Activated effector memory CD4-positive, alpha-beta T cell treated with Interleukin-2 at 50 U/mL for 16 hours (primary cell): ENCODE data around the gene NDUFS5.
"Not testable (repeated sequence)": the region's sequence is repeated elsewhere in the genome, so short reads cannot be mapped to it uniquely, and the experiment has no call there.

ENCODE experiments used
- DNase-seq: peaks from one replicate; pipeline ENCODE4 v3.0.0-alpha.2; 2020

Gene NDUFS5

DNA sequence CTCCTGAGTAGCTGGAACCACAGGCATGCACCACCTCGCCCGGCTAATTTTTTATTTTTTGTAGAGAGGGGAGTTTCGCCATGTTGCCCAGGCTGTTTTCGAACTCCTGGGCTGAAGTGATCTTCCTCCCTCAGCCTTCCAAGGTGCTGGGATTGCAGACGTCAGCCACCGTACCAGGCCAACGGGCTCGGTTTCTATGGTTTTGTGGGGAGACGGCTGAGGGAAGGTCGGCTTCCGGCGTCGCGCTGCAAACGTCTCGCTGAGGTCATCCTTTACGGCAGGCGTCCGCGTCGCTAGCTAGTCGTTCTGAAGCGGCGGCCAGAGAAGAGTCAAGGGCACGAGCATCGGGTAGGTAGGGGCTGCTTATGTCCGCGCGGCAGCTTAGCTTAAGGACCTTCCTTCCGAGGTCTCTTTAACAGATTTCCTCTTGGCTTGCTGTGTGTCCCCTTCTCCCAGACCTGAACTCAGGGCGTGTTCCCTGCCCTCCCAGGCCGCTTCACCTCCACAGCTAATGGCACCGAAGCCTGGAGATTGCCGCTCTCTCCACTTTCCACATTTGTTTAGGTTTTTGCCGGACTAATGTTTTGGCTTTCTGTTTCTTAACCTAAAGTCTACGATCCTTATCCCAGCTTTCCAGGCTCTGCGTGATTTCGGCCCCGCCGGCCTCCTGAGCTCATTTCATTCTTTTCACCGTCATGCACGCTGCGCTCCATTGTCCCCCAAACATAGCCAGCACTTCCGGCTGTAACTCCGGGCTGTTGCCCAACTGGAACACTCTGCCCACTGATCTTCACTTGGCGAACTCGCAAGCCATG, at the start of gene NDUFS5:
Gene NDUFS5 (plus strand): TSS at position 300 of the 815 bp plus-strand sequence. CDS start 2,375 bp downstream, outside the sequence.
- DNase-seq = peak; percentile 72

- peak; percentile 56 for DNase-seq
Measured at GRCh38 chr1:38977399-38978244, 48.5 kb upstream of the NDUFS5 start.

- DNase-seq = not testable (repeated sequence)
Measured at GRCh38 chr1:38978245-38978542, 48.0 kb upstream of the NDUFS5 start.

DNA sequence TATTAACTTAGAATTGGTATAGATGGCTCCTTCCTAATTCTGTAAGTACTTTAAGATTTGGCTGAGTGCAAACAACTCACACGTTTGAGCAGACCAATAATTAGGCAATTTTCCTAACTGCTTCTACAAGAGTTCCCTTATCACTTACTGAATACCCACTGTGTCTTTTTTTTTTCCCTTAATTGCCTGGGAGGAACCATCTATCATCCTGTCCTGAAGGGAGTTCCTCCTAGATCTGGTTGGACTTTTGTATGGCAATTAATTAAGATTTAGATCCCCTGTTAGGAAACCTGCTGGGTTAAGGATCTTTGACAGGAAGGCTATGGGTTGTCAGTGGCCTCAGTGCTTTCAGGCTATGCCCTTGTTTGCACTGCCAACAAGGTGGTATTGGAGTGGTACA, 46.8 kb upstream of the NDUFS5 start:
- DNase-seq = not testable (repeated sequence)

DNA sequence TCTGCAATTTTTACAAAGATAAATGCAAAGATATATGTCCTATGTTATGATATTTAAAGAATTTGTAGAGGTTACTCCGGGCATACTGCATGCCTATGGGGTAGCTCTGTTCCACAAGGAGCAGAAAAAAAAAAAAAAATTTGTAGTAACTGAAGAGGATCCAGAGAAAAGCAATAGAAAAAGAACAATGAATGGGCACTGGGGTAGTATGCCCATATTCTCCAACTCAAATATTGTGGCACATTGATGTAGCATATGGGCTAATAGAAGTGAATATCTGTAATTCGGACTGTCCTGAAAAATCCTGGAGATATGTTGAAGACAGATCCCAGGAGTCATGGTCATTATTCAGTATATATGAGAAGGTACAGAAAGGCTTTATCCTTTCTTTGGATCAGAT, 36.2 kb upstream of the NDUFS5 start:
- no peak for DNase-seq

DNA sequence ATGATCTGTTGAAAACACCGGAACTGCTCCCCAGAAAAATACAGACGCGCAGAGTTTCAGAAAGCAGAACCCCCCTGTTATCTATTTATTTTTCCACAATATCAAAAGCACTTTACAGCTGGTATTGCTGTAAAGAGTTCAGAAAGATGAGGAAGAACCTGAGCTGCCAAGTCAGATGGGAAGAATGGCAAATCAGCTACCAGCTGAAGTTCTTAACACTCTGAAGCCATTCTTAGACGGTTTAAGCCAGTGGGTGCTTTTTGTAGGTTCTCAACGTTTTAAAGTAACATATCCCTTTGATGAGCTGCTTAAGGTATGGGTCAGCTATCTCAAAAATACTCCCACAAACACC, 35.8 kb upstream of the NDUFS5 start:
- DNase-seq = no peak

GRCh38 chr1:38990738-38991637, 35.2 kb upstream of the NDUFS5 start, which contains the start of gene AKIRIN1:
TSS of gene AKIRIN1 (plus strand) at chr1:38991276. CDS start at chr1:38991381, 105 bp downstream.
- DNase-seq = peak; percentile 94

- DNase-seq = no peak
Measured at GRCh38 chr1:38991638-38992411, 34.3 kb upstream of the NDUFS5 start.

- no peak for DNase-seq
Measured at GRCh38 chr1:38992412-38993111, 33.6 kb upstream of the NDUFS5 start.

- DNase-seq = no peak
Measured at GRCh38 chr1:38994196-38994595, 32.0 kb upstream of the NDUFS5 start.

DNA sequence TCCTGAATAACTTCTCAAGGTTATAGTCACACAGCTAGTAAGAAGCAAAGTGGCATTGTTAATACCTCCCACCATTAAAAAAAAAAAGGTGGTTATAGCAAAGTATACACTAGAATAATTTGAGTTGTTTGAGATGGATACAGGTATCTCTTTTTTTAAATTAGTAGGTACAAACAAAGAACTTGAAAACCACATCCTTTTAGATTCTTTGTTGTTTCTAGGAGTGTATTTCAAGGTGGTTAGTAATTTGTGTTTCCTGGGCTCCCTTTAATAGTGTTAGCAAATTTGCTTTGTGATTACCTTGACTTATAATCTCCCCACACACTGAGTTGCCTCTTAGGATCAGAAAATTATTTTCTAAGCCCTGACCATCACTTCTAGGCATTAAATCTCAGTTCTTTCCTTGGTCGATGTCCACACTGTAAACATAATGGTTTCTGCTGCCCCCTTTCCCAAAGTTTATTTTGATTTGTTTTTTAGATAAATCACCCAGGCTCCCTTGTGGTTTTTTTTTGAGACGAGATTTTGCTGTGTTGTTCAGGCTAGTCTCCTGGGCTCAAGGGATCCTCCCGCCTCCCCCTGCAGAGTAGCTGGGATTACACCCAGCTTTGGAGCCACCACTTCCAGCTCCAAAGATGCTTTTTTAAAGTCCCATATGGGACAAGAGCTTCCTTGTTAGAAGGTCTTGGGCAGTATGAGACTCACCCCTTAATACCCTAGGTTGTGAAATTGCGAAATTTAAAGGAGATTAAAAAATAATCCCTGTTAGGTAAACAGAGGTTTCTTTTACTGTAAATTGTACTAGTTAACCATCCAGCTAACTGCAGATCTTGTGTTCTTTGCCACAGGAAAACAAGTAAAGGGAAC, 28.9 kb upstream of the NDUFS5 start:
- DNase-seq = no peak

- DNase-seq = no peak
Measured at GRCh38 chr1:38997901-38998190, 28.3 kb upstream of the NDUFS5 start.

GRCh38 chr1:39001516-39002421, 24.4 kb upstream of the NDUFS5 start:
- no peak for DNase-seq

DNA sequence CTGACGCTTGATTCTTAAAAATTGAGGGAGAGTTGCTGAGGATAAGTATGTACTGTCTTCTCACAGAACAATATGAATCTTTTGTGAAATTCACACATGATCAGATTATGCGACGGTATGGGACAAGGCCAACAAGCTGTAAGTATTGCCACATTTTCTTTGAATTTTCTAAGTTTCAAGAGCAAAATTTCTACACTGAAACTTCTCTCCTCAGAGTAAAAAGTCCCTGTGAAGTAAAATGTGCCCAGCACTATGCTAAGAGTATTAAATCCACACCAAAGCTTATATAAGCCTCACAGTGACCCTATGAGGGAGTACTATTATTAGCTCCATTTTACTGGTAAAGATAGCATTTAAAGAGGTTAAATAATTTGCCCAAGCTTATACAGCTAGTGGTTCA, 22.9 kb upstream of the NDUFS5 start:
- DNase-seq = no peak

DNA sequence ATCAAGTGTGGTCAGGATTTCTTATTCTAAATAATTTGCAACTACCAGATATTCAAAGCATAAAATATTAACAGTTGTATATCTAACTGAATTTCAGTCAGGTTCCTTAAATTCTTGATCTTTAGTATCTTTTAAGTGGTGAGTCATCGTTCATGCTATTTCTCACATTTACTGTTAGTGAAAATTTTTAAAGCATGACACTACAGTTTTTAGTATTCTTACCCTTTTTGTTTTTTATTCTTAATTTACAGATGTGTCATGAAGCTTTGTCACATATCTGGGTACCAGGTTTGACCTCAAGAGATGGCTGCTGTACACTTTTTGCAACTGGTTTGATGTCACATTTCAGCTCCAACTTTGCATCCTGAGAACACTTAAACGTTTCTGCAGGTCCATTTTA, 22.4 kb upstream of the NDUFS5 start:
- DNase-seq = no peak

GRCh38 chr1:39006287-39006686, 19.9 kb upstream of the NDUFS5 start:
- DNase-seq = no peak

GRCh38 chr1:39006726-39007645, 19.2 kb upstream of the NDUFS5 start:
- DNase-seq = no peak

- DNase-seq = not testable (repeated sequence)
Measured at GRCh38 chr1:39014956-39015355, 11.2 kb upstream of the NDUFS5 start.
